22Rv1 (cell line): ENCODE data around the gene LRRC56.

Source experiments
- CTCF ChIP-seq: fragments of 450-650 bp; IDR thresholded peaks from 2 replicates; pipeline ENCODE4 v1.5.1; 2017; ENCODE audit warnings: mild to moderate bottlenecking
- ZFX ChIP-seq: fragments of 450-650 bp; IDR thresholded peaks from 2 replicates; pipeline ENCODE4 v1.6.1; 2017; ENCODE audit warnings: antibody characterized with exemption, borderline replicate concordance

- TF ChIP-seq CTCF (no peak), ZFX (no peak)
Observed at GRCh38 chr11:538431-539051, 1.2 kb downstream of the LRRC56 start.
